HG02588 (cell line): Measurements from ENCODE around the gene SH3BP4.

Source experiments
- ATAC-seq: cut with Tn5 transposase; IDR thresholded peaks from one replicate; pipeline ENCODE4 v1.9.1; 2021; ENCODE audit warnings: mild to moderate bottlenecking, moderate library complexity; ENCODE audit not compliant: unreplicated experiment

SH3BP4 gene

GRCh38 chr2:234951664-234952269 lies at the start of gene SH3BP4:
TSS of gene SH3BP4 (plus strand) at chr2:234952017. CDS start at chr2:235035003, 82,986 bp downstream.
- ATAC-seq = no peak

GRCh38 chr2:234904785-234905184 lies 47.0 kb upstream of the SH3BP4 start:
- no peak for ATAC-seq

- no peak for ATAC-seq
These were observed 46.1 kb upstream of the SH3BP4 start for GRCh38 chr2:234905547-234906265.

- ATAC-seq = no peak
These were observed 41.6 kb upstream of the SH3BP4 start for GRCh38 chr2:234910186-234910679.

GRCh38 chr2:234911271-234911670 lies 40.5 kb upstream of the SH3BP4 start:
- no peak for ATAC-seq

- no peak for ATAC-seq
These were observed 39.4 kb upstream of the SH3BP4 start for GRCh38 chr2:234912437-234912836.

- ATAC-seq = no peak
These were observed 38.6 kb upstream of the SH3BP4 start for GRCh38 chr2:234913208-234913626.

GRCh38 chr2:234914371-234915154 lies 37.3 kb upstream of the SH3BP4 start:
- ATAC-seq = no peak

GRCh38 chr2:234916674-234917073 lies 35.1 kb upstream of the SH3BP4 start:
- no peak for ATAC-seq

GRCh38 chr2:234917211-234917975 lies 34.4 kb upstream of the SH3BP4 start:
- no peak for ATAC-seq

- ATAC-seq = no peak
These were observed 32.1 kb upstream of the SH3BP4 start for GRCh38 chr2:234919711-234920110.

- no peak for ATAC-seq
These were observed 31.0 kb upstream of the SH3BP4 start for GRCh38 chr2:234920836-234921235.

GRCh38 chr2:234929002-234929401 lies 22.8 kb upstream of the SH3BP4 start:
- no peak for ATAC-seq

GRCh38 chr2:234930397-234930796 lies 21.4 kb upstream of the SH3BP4 start:
- ATAC-seq = no peak

- no peak for ATAC-seq
These were observed 20.4 kb upstream of the SH3BP4 start for GRCh38 chr2:234931371-234931770.

GRCh38 chr2:234932591-234933168 lies 19.1 kb upstream of the SH3BP4 start:
- no peak for ATAC-seq

GRCh38 chr2:234935311-234935710 lies 16.5 kb upstream of the SH3BP4 start:
- ATAC-seq = no peak

GRCh38 chr2:234939576-234939975 lies 12.2 kb upstream of the SH3BP4 start:
- ATAC-seq = no peak

- ATAC-seq = no peak
These were observed 11.8 kb upstream of the SH3BP4 start for GRCh38 chr2:234939996-234940395.

- no peak for ATAC-seq
These were observed 11.3 kb upstream of the SH3BP4 start for GRCh38 chr2:234940527-234940926.
